PC-9 (cell line): Measurements from ENCODE around the gene DUS1L.

Experiments used
- EZH2 ChIP-seq: fragments of 200-600 bp; sonication (generic); IDR thresholded peaks from 2 replicates; pipeline ENCODE4 v1.8.0; 2017; ENCODE audit warnings: antibody characterized with exemption, low read depth
- TF ChIP-seq, protein P1 (sequence below): fragments of 200-600 bp; sonication (generic); conservative IDR thresholded peaks from 2 replicates; pipeline ENCODE4 v1.6.1; 2017; ENCODE audit warnings: mixed run types, antibody characterized with exemption, mild to moderate bottlenecking, moderate library complexity

DNA sequence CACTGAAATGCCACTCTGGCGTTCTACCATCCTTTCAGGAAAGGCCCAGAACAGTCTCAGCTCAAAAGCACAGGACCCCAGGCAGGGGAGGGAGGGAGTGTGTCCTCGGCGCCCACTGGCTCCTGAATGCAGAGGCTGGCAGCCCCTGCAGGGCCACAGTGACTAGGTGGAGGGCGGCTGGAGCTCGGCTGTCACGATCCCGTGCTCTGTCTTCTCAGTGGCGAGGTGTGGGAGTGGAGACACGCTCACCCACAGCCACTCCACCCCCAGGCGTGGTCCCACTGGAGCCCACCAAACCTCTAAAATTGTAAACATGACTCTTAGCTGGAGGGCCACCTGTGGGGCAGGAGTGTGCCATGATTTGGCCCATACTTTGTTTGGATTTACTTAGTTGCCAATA lies 48.8 kb upstream of the DUS1L start:
- TF ChIP-seq, protein P1, sequence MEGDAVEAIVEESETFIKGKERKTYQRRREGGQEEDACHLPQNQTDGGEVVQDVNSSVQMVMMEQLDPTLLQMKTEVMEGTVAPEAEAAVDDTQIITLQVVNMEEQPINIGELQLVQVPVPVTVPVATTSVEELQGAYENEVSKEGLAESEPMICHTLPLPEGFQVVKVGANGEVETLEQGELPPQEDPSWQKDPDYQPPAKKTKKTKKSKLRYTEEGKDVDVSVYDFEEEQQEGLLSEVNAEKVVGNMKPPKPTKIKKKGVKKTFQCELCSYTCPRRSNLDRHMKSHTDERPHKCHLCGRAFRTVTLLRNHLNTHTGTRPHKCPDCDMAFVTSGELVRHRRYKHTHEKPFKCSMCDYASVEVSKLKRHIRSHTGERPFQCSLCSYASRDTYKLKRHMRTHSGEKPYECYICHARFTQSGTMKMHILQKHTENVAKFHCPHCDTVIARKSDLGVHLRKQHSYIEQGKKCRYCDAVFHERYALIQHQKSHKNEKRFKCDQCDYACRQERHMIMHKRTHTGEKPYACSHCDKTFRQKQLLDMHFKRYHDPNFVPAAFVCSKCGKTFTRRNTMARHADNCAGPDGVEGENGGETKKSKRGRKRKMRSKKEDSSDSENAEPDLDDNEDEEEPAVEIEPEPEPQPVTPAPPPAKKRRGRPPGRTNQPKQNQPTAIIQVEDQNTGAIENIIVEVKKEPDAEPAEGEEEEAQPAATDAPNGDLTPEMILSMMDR, result no peak
- no peak for TF ChIP-seq EZH2
